GM18526 (cell line): ENCODE data around the gene EDIL3.

Source experiments
- POLR2A ChIP-seq: IDR thresholded peaks from 3 replicates; pipeline ENCODE4 v1.6.1; 2011; ENCODE audit not compliant: insufficient read length; ENCODE audit errors: extremely low read depth

EDIL3 gene

GRCh38 chr5:84028093-84028492 is 356.6 kb downstream of the EDIL3 start:
- no peak for TF ChIP-seq POLR2A

- no peak for TF ChIP-seq POLR2A
Observed at GRCh38 chr5:84017523-84018172, 367.0 kb downstream of the EDIL3 start.

DNA sequence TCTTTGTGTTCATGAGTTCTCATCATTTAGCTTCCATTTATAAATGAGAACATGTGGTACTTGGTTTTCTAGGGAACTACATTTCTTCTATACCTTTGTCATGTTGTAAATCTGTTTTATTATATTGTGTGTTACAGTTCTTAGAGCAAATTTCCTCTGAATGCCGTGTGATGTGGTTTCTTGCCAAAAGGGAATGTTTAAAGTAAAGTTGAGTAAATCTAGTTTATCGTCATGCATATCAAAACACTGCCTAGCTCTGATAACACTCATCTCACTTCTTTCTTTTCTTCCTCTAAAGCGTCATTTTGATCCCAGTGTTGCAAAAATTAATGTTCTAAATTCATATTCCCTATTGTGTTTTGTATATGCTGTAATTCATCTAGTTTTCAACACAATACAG is 368.6 kb downstream of the EDIL3 start:
- TF ChIP-seq POLR2A: no peak

- TF ChIP-seq POLR2A: no peak
Observed at GRCh38 chr5:84014966-84015365, 369.7 kb downstream of the EDIL3 start.

- TF ChIP-seq POLR2A: no peak
Observed at GRCh38 chr5:83993803-83994202, 390.9 kb downstream of the EDIL3 start.

DNA sequence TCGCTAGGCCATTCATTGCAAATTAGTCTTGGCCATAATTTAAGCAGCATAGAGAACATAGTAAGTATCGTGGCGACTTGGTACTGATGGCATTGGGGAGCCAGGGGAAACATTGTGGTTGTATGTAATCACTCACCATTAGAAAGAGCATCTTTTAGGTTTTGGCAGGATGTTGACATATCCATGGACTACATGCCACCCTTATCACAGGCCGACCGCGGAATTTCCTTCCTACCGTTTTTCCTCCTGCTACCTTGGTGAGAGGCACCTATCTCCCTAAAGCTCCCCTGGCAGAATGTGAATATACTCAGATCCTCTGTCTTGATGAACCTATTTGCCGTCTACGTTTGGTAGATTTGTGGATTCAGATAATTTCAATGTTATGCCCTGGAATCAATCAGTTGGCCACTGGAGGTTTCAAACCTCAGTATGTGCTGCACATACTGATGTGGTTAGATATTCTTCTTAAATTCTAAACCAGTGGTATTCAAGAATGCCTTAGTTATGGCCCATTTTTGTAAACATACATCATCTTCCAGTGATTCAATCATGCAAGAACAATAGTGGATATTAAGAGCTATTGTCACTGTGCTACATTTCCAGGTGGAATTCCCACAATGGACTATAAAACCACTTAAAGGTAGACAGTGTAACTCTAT is 393.0 kb downstream of the EDIL3 start:
- TF ChIP-seq POLR2A: no peak

DNA sequence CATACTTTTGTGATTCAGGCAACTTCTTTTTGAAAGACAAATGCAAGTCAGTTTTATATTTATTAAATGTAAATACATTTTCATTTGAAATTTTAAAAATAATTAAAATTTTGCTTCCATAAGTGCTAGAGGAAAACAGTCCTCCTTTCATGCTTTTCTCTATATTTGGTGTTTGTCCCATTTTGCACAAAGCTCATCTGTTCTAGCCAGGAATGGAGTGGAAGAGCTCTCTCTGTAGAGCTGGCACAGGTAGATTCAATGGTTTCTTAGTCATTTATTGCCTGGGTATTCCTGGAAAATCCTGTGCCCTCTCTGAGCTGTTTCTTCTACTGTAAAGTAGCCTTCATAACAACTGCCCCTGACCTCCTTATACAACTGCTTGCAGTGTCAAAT is 396.4 kb downstream of the EDIL3 start:
- no peak for TF ChIP-seq POLR2A

- TF ChIP-seq POLR2A: no peak
Observed at GRCh38 chr5:83987513-83988292, 397.0 kb downstream of the EDIL3 start.

GRCh38 chr5:83983852-83984251 is 400.8 kb downstream of the EDIL3 start:
- no peak for TF ChIP-seq POLR2A

DNA sequence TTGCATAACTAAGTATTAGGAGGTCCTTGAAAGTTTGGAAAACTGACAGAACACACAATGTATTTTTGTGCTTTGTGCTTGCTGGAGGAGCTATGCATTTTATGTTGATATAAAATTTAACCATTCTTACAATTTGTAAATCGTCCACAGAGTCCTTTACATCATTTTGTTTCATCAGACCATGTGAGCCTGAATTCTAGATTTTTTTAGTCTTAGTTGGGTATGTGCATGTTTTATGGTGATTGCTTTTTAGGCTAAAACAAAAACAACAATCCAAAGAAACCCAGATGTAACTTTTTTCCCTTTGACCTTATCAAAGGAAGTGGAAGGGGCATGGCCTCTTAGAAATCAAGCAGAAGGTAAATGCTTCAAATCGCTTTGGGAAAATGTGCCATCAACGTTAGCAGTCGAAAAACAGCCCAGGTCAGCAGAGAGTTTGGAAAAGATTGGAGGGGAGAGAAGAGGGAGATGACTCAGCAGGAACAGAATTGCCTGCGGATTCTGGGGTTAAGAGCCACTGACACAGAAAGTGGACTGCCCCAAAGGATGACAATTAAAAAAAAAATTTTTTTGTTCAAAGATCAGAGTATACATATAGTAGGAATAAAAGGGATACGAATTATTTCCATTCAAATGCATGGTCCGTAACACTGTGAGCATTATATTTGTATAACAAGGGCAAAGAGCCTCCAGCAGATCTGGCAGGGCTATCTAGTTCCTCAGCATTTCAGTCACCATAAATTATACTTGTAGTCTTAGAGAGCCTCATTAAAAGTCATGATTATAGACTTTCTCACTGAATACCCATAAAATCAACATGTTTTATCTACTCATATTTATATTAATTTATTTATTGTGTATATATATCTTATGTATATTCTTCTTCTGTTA is 410.5 kb downstream of the EDIL3 start:
- no peak for TF ChIP-seq POLR2A

DNA sequence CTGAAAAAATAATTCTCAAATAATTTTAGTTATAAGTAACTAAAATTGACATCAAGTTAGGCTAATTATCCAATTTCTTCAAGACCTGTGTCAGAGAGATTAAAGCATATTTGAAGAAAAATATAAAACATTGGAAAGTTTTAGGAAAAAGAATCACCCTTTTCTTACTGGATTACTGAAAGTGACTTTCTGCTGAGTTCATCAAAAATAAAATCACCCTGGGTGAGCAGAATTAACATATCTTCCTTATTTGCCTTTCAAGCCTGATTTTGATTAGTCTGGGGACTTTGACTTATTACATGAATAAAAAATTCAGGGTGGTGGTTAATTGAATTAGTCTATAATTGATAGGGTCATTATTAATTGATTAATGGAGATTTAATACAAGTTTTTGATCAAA is 411.8 kb downstream of the EDIL3 start:
- no peak for TF ChIP-seq POLR2A

GRCh38 chr5:83972236-83972635 is 412.4 kb downstream of the EDIL3 start:
- no peak for TF ChIP-seq POLR2A

GRCh38 chr5:83967417-83967816 is 417.3 kb downstream of the EDIL3 start:
- TF ChIP-seq POLR2A: no peak

GRCh38 chr5:83965441-83965840 is 419.2 kb downstream of the EDIL3 start:
- TF ChIP-seq POLR2A: no peak

- TF ChIP-seq POLR2A: no peak
Observed at GRCh38 chr5:83964271-83964670, 420.4 kb downstream of the EDIL3 start.
